ENCODE results near the gene COL1A2.

DNA sequence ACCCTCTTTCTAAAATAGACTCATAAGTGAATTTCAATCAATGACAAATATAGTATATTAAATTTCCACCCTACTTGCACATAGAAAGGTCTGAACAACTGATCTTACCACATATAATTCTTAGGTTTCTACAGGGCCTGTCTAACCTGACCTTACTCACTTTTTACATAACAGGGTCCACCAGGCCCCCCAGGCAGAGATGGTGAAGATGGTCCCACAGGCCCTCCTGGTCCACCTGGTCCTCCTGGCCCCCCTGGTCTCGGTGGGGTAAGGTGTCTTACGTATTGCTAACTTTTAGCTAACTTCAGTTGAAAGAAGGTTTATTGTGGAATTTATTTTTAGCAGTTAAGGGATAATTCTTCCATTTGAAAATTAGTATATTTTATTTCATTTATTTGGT is 5.3 kb downstream of the COL1A2 start:
- TF ChIP-seq EZH2 (IDR thresholded peaks at IDR 0.05; ENCODE audit: borderline replicate concordance): no peak
- TF ChIP-seq, protein P1, sequence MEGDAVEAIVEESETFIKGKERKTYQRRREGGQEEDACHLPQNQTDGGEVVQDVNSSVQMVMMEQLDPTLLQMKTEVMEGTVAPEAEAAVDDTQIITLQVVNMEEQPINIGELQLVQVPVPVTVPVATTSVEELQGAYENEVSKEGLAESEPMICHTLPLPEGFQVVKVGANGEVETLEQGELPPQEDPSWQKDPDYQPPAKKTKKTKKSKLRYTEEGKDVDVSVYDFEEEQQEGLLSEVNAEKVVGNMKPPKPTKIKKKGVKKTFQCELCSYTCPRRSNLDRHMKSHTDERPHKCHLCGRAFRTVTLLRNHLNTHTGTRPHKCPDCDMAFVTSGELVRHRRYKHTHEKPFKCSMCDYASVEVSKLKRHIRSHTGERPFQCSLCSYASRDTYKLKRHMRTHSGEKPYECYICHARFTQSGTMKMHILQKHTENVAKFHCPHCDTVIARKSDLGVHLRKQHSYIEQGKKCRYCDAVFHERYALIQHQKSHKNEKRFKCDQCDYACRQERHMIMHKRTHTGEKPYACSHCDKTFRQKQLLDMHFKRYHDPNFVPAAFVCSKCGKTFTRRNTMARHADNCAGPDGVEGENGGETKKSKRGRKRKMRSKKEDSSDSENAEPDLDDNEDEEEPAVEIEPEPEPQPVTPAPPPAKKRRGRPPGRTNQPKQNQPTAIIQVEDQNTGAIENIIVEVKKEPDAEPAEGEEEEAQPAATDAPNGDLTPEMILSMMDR (IDR thresholded peaks at IDR 0.05; ENCODE audit: poor library complexity): no peak

All from hepatocyte (in vitro differentiated cells).